Body of pancreas (tissue), 4 donors: ENCODE data around the gene PHKB.

ENCODE experiments used
- CTCF ChIP-seq, 7 experiments: fragments of 450-650 bp in 4 of 7; fragments of 200-600 bp in 3 of 7; sonication (generic) in 3 of 7; IDR thresholded peaks; one replicate each; pipeline ENCODE4 v1.5.1; 2016 to 2019; ENCODE audit warnings: antibody characterized with exemption in 7 of 7
- POLR2A ChIP-seq, 3 donors: fragments of 450-650 bp; IDR thresholded peaks; one replicate each; pipeline ENCODE4 v1.6.1; 2016; ENCODE audit warnings: antibody characterized with exemption in 3 of 3, mild to moderate bottlenecking in 2 of 3

DNA sequence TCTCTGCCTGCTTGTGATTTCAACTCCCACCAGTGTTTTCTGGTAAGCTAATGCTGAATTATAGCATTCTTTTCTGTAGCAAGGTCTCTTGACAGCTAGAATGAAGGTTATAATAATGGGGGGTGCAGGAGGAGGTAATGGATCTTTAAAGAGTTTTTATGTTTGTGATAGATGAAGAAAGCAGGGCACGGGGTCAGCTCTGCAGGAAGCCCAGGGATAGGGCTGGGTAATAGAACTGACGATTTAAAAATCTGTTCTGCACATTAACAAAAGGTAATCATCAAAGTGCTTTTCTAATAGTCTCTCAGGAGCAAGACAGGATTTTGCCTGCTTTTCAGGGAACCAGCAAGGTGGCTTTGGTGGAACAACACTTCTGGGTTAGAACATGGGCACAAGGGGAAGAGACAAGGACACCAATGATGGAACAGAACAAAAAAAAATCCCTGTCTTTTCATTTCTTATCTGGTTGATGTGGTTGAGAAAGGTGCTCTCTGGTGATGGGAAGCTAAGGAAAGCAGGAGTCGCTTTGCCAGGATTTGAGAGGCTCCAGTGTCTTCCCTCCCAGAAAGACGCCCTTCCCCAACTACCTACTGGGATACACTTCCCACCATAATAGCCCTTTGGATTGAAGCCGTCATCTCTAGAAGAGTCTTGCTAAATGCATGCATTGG, 263.1 kb downstream of the PHKB start:
- TF ChIP-seq CTCF (IDR thresholded peaks at IDR 0.05) (no peak), POLR2A (IDR thresholded peaks at IDR 0.05) (no peak)
